Activated T-cell treated with anti-CD3 and anti-CD28 coated beads, Interleukin-2, amount 50 U/mL, for 72 hours (primary cell): ENCODE measurements around the gene RCN1. TPM values are rescaled to one million over a fixed set of nuclear protein-coding genes. Genes with fewer than 3 reads are reported as not detected.

Experiments
- ATAC-seq, 2 donors: fragments of 150-1000 bp; cut with Tn5 transposase; replicated peaks in 1 of 2; 2 replicates each; pipeline ENCODE4 v1.10.0; 2021; ENCODE audit warnings: moderate library complexity in 2 of 2, mild to moderate bottlenecking in 1 of 2
- DNase-seq, 2 donors: peaks; one replicate each; pipeline ENCODE4 v3.0.0; 2021 to 2022; ENCODE audit warnings: mixed read lengths in 1 of 2
- H3K27ac Mint-ChIP-seq: one replicate; pipeline ENCODE4 v1.8.0; 2022; ENCODE audit warnings: mild to moderate bottlenecking, moderate library complexity, mixed read lengths
- H3K27me3 Mint-ChIP-seq: one replicate; pipeline ENCODE4 v1.8.0; 2022; ENCODE audit warnings: low read depth, mixed read lengths
- H3K36me3 Mint-ChIP-seq, 2 donors: one replicate each; pipeline ENCODE4 v1.8.0; 2022; ENCODE audit warnings: mixed read lengths in 2 of 2, mild to moderate bottlenecking in 1 of 2; ENCODE audit not compliant: insufficient read depth in 2 of 2
- H3K4me1 Mint-ChIP-seq: one replicate; pipeline ENCODE4 v1.8.0; 2022; ENCODE audit warnings: low read depth, mixed read lengths
- H3K4me3 Mint-ChIP-seq, 2 donors: one replicate each; pipeline ENCODE4 v1.8.0; 2022; ENCODE audit warnings: mild to moderate bottlenecking in 2 of 2, mixed read lengths in 2 of 2, moderate library complexity in 2 of 2
- H3K9me3 Mint-ChIP-seq, 2 donors: one replicate each; pipeline ENCODE4 v1.8.0; 2022; ENCODE audit warnings: mixed read lengths in 2 of 2
- total RNA-seq, 2 donors: library from RNA; stranded (reverse); gene quantifications; one replicate each; pipeline ENCODE4 v1.2.3, GENCODE V29; 2022

RCN1 gene
- total RNA-seq, 2 donors from 2014 or later = 28.4 to 35.9 TPM

DNA sequence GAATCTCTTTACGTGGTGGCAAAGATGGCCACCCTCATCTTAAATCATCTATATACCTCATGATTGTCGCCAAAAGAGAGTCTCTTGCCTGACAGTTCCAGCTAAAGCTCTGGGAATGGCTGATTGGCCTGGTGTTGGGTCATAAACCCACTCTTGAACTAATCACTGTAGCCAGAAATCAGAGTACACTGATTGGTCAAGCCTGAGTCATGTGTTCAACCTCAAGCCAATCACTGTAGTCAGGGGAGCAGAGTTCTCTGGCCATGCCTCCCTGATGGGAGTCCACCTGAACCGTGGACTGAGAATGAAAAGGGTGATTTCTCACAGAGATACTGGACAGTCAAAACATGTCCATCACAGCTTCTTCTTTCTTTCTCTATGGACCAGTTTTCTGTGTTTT is 45.8 kb downstream of the RCN1 start:
- H3K4me1 Mint-ChIP-seq = no peaks in the 10 kb centered on the region

DNA sequence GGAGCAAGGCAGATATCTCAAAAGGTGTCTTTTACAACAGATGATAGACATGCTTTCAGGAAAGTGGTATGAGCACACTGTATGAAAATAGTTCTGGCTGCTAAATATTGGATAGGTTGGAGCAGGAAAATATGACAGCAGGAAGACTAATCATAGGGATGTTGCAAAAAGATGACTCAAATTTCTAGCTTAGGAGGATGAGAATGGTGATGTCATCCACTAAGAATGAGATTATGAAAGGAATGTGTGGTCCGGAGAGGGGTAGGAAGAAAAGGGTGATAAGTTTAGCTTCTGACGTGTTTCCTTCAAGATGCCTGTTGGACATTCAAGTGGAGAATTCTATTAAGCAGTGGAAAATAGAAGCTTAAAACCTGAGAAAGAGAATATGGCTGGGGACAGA is 46.4 kb downstream of the RCN1 start:
- Mint-ChIP-seq H3K4me3 (no peak overlapping the region), H3K27me3 (peaks cover 5% of the 10 kb centered on the region), H3K27ac (no peak overlapping the region), H3K36me3 (no peaks in the 10 kb centered on the region), H3K9me3 (peaks cover 0 to 6% of the 10 kb centered on the region in 2 donors), H3K4me1 (no peaks in the 10 kb centered on the region)
- ATAC-seq (no peak), DNase-seq (no peak)

More for the DNA sequence above, 45.8 kb downstream of the RCN1 start:
- H3K9me3 Mint-ChIP-seq = peaks cover 0 to 6% of the 10 kb centered on the region in 2 donors
- no peak for ATAC-seq
- peaks cover 5% of the 10 kb centered on the region for H3K27me3 Mint-ChIP-seq
- H3K4me3 Mint-ChIP-seq = no peak overlapping the region
- no peak for DNase-seq
- no peaks in the 10 kb centered on the region for H3K36me3 Mint-ChIP-seq
- no peak overlapping the region for H3K27ac Mint-ChIP-seq

DNA sequence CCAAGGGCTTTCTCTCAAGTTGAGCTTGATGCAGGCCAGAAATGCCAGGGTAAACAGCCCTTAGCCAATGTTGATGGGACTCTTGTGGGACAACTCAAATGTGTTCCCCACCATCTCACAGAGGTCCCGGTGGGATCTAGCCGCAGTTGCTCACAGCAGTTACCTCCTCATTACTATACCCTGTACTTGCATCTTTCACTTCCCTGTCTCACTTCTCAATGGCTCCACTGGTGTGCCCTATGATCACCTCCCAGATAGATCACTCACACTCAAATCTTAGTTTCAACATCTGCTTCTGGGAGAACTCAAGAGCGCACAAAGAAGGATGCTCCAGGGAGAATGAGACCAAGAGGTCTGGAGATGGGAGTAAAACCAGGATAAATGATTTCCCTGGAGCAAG is 47.0 kb downstream of the RCN1 start:
- Mint-ChIP-seq H3K36me3 (no peaks in the 10 kb centered on the region), H3K4me3 (no peak overlapping the region)

DNA sequence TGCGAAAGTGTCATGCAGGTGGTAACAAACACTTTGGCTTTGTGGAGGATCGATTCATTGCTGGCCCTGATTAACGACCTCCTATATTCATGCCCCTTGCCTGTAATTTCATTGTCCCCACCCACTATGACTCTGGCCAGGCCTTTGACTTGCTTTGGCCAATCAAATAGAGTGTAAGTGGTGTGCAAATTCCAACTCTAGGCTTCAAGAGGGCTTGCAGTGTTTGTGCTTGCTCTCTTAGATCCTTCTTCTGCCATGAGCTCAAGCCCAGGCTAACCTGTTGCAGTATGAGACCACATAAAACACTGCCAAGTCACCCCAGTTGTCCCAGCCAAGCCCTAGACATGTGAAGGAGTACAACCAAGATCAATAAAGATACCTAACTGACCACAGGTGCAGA is 48.0 kb downstream of the RCN1 start:
- Mint-ChIP-seq H3K4me3 (no peak overlapping the region), H3K4me1 (no peaks in the 10 kb centered on the region), H3K27me3 (peaks cover 5% of the 10 kb centered on the region), H3K36me3 (no peaks in the 10 kb centered on the region), H3K9me3 (peaks cover 0 to 6% of the 10 kb centered on the region in 2 donors), H3K27ac (no peak overlapping the region)
- DNase-seq = no peak
- no peak for ATAC-seq

More for the DNA sequence above, 47.0 kb downstream of the RCN1 start:
- Mint-ChIP-seq H3K27ac (no peak overlapping the region), H3K27me3 (peaks cover 5% of the 10 kb centered on the region), H3K9me3 (peaks cover 0 to 6% of the 10 kb centered on the region in 2 donors), H3K4me1 (no peaks in the 10 kb centered on the region)
- ATAC-seq (no peak), DNase-seq (no peak)

DNA sequence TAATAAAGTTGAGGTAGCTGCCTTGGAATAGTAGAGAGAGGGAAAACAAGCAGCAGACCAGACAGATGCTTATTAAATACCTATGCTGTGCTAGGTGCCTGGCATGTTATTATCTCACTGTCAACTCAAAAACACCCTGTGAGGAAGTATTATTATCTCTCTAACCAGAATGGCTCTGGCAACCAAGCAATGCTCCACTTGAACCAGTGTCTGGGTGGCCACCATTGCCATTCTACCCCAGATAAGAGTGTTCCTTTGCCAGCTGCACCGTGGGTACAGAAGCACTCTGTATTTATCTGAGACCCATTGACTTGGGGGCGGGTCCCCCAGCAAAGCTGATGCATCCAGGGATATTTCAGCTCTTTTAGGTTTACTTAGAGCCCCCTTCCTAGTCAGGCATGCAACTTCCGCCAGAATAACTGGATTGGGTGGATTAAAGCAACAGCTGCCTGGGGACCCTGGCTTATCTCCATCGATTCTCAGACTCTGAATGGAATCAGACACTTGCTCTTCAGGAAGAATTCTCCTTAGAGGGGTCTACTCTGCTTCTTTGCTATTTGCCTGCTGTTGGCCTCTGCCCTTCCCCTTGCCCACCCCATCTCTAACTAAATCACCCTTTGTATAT is 49.1 kb downstream of the RCN1 start:
- H3K36me3 Mint-ChIP-seq = no peaks in the 10 kb centered on the region
- H3K27ac Mint-ChIP-seq = no peak overlapping the region
- H3K4me3 Mint-ChIP-seq = no peak overlapping the region
- ATAC-seq = no peak
- DNase-seq = no peak
- H3K4me1 Mint-ChIP-seq = no peaks in the 10 kb centered on the region
- peaks cover 5% of the 10 kb centered on the region for H3K27me3 Mint-ChIP-seq
- peaks cover 0 to 6% of the 10 kb centered on the region in 2 donors for H3K9me3 Mint-ChIP-seq

DNA sequence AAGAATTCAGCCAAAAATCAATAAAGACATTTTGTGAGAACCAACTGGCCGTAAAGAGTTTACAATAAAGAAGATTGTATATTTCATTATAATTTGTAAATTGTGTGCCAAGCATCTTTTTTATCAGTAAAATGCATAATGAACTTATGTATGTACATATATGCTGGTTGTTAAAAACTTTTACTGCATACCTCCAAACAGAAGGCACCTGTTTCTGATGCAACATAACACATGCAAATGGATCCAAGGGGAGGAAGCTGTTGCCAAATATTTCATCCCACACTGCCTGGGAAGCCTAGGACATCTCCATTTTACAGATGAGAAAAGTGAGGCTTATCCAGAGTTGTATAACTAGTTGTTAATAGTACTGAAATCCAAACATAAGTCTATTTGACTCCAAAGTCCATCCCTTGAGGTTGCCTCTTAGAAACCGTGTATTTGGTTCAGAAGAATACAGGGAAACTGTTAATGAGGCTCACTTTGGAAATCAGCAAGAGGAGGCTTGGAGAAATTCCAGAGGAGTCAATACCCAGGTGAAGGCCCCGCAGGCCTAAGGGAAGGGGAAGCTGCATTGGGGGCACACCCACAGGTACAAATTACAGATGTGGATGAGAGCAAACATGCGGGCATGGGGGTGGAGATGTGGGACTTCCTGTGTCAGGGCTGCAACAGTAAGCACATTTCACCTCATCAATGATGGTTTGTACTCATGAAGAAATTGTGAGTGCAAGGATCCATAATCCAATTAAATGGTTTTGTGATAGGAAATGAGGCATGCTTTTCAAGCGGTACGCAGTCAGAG is 51.1 kb downstream of the RCN1 start:
- Mint-ChIP-seq H3K27ac (no peak overlapping the region), H3K27me3 (peaks cover 5% of the 10 kb centered on the region)

DNA sequence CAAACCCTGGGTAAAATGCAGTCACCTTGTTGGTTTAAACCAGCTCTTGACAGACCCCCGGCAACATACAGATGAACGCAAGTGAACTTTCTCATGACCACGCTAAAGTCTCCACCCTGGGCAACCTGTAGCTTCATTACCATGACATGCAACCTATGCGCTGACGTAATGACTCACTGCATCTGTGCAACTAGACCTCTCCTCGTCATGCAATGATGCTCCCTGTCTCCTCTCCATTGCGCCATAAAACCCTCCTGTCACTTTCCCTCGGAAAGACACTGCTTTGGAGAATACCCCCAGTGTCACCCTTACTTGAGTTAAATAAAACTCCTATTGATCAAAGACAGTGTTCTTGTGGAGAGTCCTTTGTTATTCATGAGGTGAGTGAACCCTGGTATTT is 52.5 kb downstream of the RCN1 start:
- DNase-seq = no peak
- H3K4me3 Mint-ChIP-seq = no peak overlapping the region
- peaks cover 0 to 6% of the 10 kb centered on the region in 2 donors for H3K9me3 Mint-ChIP-seq
- no peaks in the 10 kb centered on the region for H3K4me1 Mint-ChIP-seq
- H3K27ac Mint-ChIP-seq = no peak overlapping the region
- H3K27me3 Mint-ChIP-seq = peaks cover 12% of the 10 kb centered on the region
- no peak for ATAC-seq
- H3K36me3 Mint-ChIP-seq = no peaks in the 10 kb centered on the region

More for the DNA sequence above, 51.1 kb downstream of the RCN1 start:
- no peaks in the 10 kb centered on the region for H3K4me1 Mint-ChIP-seq
- H3K4me3 Mint-ChIP-seq = no peak overlapping the region
- no peaks in the 10 kb centered on the region for H3K36me3 Mint-ChIP-seq
- H3K9me3 Mint-ChIP-seq = peaks cover 0 to 6% of the 10 kb centered on the region in 2 donors
- no peak for ATAC-seq
- no peak for DNase-seq

DNA sequence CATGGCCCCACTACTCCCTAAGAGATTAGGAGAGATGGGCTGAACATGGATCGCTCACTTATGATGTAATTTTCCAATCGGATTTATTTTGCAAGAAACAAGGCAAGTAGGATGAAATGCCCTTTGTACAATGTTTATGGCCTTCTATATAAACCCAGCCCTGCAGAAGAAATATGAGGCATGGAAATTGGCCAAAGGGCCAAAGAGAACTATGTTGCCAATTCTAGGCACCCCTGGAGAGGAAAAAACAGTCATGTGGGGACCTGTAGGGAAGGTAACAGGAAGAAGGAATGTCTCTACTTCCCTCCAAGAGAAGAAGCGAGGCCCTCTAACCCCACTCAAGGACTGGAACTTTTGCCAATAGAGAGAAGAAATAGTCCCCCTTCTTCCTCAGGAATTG is 54.4 kb downstream of the RCN1 start:
- Mint-ChIP-seq H3K4me3 (no peak overlapping the region), H3K4me1 (no peaks in the 10 kb centered on the region), H3K27ac (no peak overlapping the region), H3K36me3 (no peaks in the 10 kb centered on the region), H3K27me3 (peaks cover 12% of the 10 kb centered on the region), H3K9me3 (no peaks in the 10 kb centered on the region)
- ATAC-seq (no peak), DNase-seq (no peak)

DNA sequence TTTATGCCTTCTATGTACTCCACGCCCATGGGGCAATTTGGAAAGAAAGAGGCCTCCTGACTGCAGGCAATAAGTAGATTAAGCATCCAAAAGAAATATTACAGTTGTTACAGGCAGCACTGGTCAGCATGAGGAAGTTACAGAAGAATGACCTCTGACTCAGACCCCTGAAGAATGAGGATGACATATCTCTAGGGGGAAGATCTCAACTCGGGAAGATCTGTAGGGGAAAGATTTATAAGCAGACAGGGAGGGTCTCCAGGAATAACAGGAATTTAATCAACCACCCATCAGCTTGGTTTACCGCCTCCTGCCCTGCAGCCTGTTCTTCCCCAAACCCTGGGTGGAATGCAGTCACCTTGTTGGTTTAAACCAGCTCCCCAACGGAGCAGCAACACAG is 58.0 kb downstream of the RCN1 start:
- H3K4me3 Mint-ChIP-seq = no peak overlapping the region
- H3K36me3 Mint-ChIP-seq = no peaks in the 10 kb centered on the region
- ATAC-seq (no peak), DNase-seq (no peak)
- H3K27ac Mint-ChIP-seq = no peak overlapping the region
- H3K9me3 Mint-ChIP-seq = no peaks in the 10 kb centered on the region
- peaks cover 29% of the 10 kb centered on the region for H3K27me3 Mint-ChIP-seq
- no peaks in the 10 kb centered on the region for H3K4me1 Mint-ChIP-seq

DNA sequence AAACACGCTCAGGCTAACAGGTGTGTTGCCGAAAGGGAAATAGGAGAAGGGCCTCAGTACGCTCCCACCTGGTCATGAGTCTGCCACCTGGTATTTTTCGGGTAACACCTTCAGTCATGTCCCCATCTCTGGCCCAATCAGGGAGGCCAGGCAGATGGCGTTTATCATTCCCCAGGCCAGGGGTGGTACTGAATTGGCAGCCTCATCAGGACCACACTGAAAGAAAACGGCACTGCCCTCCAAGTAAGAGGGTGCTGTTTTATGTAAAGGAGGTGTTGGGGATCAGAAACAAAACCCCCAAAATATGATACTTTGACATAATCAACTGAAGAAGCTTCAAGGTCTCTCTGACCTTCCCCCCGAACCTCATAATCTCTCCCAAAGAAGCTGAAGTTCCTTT is 58.9 kb downstream of the RCN1 start:
- no peak overlapping the region for H3K4me3 Mint-ChIP-seq
- H3K4me1 Mint-ChIP-seq = no peaks in the 10 kb centered on the region
- H3K36me3 Mint-ChIP-seq = no peaks in the 10 kb centered on the region
- H3K27ac Mint-ChIP-seq = no peak overlapping the region
- ATAC-seq = no peak
- DNase-seq = no peak
- no peaks in the 10 kb centered on the region for H3K9me3 Mint-ChIP-seq
- H3K27me3 Mint-ChIP-seq = peaks cover 29% of the 10 kb centered on the region

DNA sequence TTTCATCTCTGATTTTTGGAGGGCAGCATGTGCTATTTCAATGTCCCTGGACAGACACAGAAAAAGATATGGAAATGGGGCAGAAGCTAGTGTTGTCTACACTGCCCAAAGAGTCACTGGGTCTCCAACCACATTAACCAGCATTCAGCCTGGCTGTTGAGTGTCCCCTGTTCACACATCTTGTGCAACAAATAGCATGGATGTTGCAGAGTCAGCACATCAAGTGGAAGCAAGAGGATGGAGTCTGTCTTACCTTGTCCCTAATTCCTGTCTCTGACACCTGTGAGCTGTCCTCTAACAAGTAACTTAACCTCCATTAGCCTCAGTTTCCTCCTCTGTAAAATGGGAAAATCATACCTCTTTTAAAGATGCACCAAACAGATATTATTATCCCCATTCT is 60.2 kb downstream of the RCN1 start:
- no peak overlapping the region for H3K4me3 Mint-ChIP-seq
- no peak overlapping the region for H3K27ac Mint-ChIP-seq
- H3K36me3 Mint-ChIP-seq = no peaks in the 10 kb centered on the region
- H3K9me3 Mint-ChIP-seq = no peaks in the 10 kb centered on the region
- H3K27me3 Mint-ChIP-seq = peaks cover 29% of the 10 kb centered on the region
- no peaks in the 10 kb centered on the region for H3K4me1 Mint-ChIP-seq
- ATAC-seq = no peak
- DNase-seq = no peak

DNA sequence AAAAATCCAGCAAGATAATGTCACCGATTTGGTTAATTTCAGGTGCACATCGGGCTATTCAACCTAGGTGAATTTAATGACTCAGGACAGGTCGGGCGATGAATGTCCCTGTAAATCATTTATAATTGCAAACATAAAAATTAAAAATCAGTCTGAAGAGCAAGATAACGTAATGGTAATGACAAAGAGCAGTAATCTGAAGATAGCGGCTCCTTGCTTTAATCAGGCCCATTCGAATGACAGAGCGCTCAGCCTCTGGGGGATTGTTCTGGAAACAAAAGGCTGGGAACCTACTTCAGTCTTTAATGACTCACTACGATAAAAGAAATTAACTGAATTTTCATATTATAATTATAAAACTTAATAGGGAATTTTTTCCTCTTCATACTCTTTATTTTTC is 61.3 kb downstream of the RCN1 start:
- H3K4me1 Mint-ChIP-seq = no peaks in the 10 kb centered on the region
- no peaks in the 10 kb centered on the region for H3K9me3 Mint-ChIP-seq
- peaks cover 27% of the 10 kb centered on the region for H3K27me3 Mint-ChIP-seq
- ATAC-seq = no peak
- no peak for DNase-seq
- no peak overlapping the region for H3K27ac Mint-ChIP-seq
- no peak overlapping the region for H3K4me3 Mint-ChIP-seq
- no peaks in the 10 kb centered on the region for H3K36me3 Mint-ChIP-seq

DNA sequence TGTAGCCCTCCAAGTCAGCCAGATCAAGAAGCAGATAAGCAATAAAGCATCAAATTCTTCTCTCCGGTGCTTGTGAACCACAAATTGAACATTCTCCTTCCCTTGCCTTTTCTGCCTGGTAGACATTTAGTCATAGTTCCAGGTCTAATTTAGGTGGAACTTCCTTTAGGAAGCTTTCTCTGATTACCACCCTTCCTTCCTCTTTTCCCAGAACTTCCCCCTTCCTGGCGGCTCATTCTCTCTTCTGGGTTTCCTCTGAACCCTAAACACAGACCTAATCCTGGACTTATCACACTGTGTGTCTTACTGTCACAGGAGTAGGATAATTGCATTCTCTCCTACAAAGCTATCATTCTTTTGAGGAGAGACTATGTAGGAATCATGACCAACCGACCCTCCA is 61.9 kb downstream of the RCN1 start:
- DNase-seq (no peak), ATAC-seq (no peak)
- Mint-ChIP-seq H3K4me3 (no peak overlapping the region), H3K9me3 (no peaks in the 10 kb centered on the region), H3K36me3 (no peaks in the 10 kb centered on the region), H3K27me3 (peaks cover 21% of the 10 kb centered on the region), H3K27ac (no peak overlapping the region), H3K4me1 (no peaks in the 10 kb centered on the region)

DNA sequence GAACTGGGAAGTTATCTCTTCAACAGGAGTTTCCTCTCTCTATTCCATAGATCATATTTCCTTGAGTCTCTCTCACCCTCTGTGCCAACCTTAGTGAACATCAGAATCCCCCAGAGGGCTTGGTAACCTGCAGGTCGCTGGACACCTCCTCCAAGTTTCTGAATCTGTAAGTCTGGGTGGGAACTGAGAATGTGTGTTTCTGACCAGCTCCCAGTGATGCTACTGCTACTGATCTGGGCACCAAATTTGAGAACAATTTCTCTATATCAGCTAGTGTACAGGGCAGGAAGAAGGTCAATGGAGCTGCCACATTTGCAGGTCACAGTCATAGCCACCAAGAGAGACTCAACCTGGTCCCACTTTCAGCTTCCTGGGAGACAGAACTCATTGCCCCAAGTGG is 62.9 kb downstream of the RCN1 start:
- H3K27me3 Mint-ChIP-seq = peaks cover 23% of the 10 kb centered on the region
- H3K4me3 Mint-ChIP-seq = no peak overlapping the region
- H3K4me1 Mint-ChIP-seq = no peaks in the 10 kb centered on the region
- H3K36me3 Mint-ChIP-seq = no peaks in the 10 kb centered on the region
- no peaks in the 10 kb centered on the region for H3K9me3 Mint-ChIP-seq
- ATAC-seq = no peak
- no peak for DNase-seq
- H3K27ac Mint-ChIP-seq = no peak overlapping the region
